Measurements from ENCODE around the gene RBP4. TPM values are rescaled to one million over a fixed set of nuclear protein-coding genes. Genes with fewer than 3 reads are reported as not detected.

RBP4 gene
- total RNA-seq, 2 donors from 2014 or later: 0.64 to 5.3 TPM

GRCh38 chr10:93593254-93593653 is 7.8 kb downstream of the RBP4 start:
- H3K36me3 ChIP-seq: no peaks in the 10 kb centered on the region
- H3K4me1 ChIP-seq (replicated peaks): no peaks in the 10 kb centered on the region
- TF ChIP-seq POLR2A (IDR thresholded peaks at IDR 0.05) (no peak), CTCF (IDR thresholded peaks at IDR 0.05) (no peak), POLR2AphosphoS5 (IDR thresholded peaks at IDR 0.05) (no peak)
- H3K4me3 ChIP-seq: no peak overlapping the region
- H3K27me3 ChIP-seq (replicated peaks; ENCODE audit: insufficient read depth): no peaks in the 10 kb centered on the region
- intact Hi-C loops (cut with DNase I): no loop called here
- no peak overlapping the region for H3K27ac ChIP-seq
- 90% methylated on average over 4 of the region's 4 CpGs for WGBS
- H3K9me3 ChIP-seq: no peaks in the 10 kb centered on the region
- DNase-seq (ENCODE audit: low spot score): no peak

GRCh38 chr10:93591065-93591808 is 9.8 kb downstream of the RBP4 start:
- TF ChIP-seq POLR2A (IDR thresholded peaks at IDR 0.05) (no peak), CTCF (IDR thresholded peaks at IDR 0.05) (no peak), POLR2AphosphoS5 (IDR thresholded peaks at IDR 0.05) (no peak)
- Histone ChIP-seq H3K4me3 (no peak overlapping the region), H3K27ac (no peak overlapping the region), H3K9me3 (no peaks in the 10 kb centered on the region), H3K4me1 (replicated peaks) (no peaks in the 10 kb centered on the region), H3K27me3 (replicated peaks; ENCODE audit: insufficient read depth) (no peaks in the 10 kb centered on the region), H3K36me3 (no peaks in the 10 kb centered on the region)
- DNase-seq (ENCODE audit: low spot score): no peak
- 76% methylated on average over 8 of the region's 8 CpGs for WGBS
- intact Hi-C loops (cut with DNase I): no loop called here

GRCh38 chr10:93590638-93591037 is 10.4 kb downstream of the RBP4 start:
- TF ChIP-seq CTCF (IDR thresholded peaks at IDR 0.05): no peak
- TF ChIP-seq POLR2A (IDR thresholded peaks at IDR 0.05): no peak
- TF ChIP-seq POLR2AphosphoS5 (IDR thresholded peaks at IDR 0.05): no peak
- intact Hi-C loops (cut with DNase I): no loop called here
- 92% methylated on average over 7 of the region's 7 CpGs for WGBS
- Histone ChIP-seq H3K4me3 (no peak overlapping the region), H3K27me3 (replicated peaks; ENCODE audit: insufficient read depth) (no peaks in the 10 kb centered on the region), H3K4me1 (replicated peaks) (no peaks in the 10 kb centered on the region), H3K36me3 (no peaks in the 10 kb centered on the region), H3K9me3 (no peaks in the 10 kb centered on the region), H3K27ac (no peak overlapping the region)
- DNase-seq (ENCODE audit: low spot score): no peak

GRCh38 chr10:93589648-93590562 is 11.1 kb downstream of the RBP4 start:
- 78% methylated on average over 15 of the region's 15 CpGs for WGBS
- H3K9me3 ChIP-seq: no peaks in the 10 kb centered on the region
- DNase-seq (ENCODE audit: low spot score): no peak
- no peaks in the 10 kb centered on the region for H3K4me1 ChIP-seq (replicated peaks)
- no peaks in the 10 kb centered on the region for H3K36me3 ChIP-seq
- intact Hi-C loops (cut with DNase I): no loop called here
- TF ChIP-seq POLR2A (IDR thresholded peaks at IDR 0.05) (no peak), POLR2AphosphoS5 (IDR thresholded peaks at IDR 0.05) (no peak), CTCF (IDR thresholded peaks at IDR 0.05) (no peak)
- H3K27me3 ChIP-seq (replicated peaks; ENCODE audit: insufficient read depth): no peaks in the 10 kb centered on the region
- H3K4me3 ChIP-seq: no peak overlapping the region
- no peak overlapping the region for H3K27ac ChIP-seq
